NCI-H526 treated with DMSO at 0.1 percent for 48 hours (cell line): ENCODE data around the gene DOCK4.

Experiments used
- DNase-seq: peaks from one replicate; lab custom pipeline; 2025; lab: John Stamatoyannopoulos, UW

Gene DOCK4

GRCh38 chr7:112105584-112106530, 100.3 kb downstream of the DOCK4 start:
- no peak for DNase-seq

- no peak for DNase-seq
These were observed 102.1 kb downstream of the DOCK4 start for GRCh38 chr7:112104120-112104519.

GRCh38 chr7:112103246-112103645, 103.0 kb downstream of the DOCK4 start:
- DNase-seq, result peak; percentile 24

GRCh38 chr7:112101201-112101846, 104.9 kb downstream of the DOCK4 start:
- DNase-seq, result no peak

- no peak for DNase-seq
These were observed 108.7 kb downstream of the DOCK4 start for GRCh38 chr7:112097524-112097923.

- DNase-seq, result no peak
These were observed 112.8 kb downstream of the DOCK4 start for GRCh38 chr7:112093409-112093808.

- DNase-seq, result no peak
These were observed 113.3 kb downstream of the DOCK4 start for GRCh38 chr7:112092709-112093395.

GRCh38 chr7:112092306-112092705, 113.9 kb downstream of the DOCK4 start:
- no peak for DNase-seq

GRCh38 chr7:112091768-112092167, 114.4 kb downstream of the DOCK4 start:
- no peak for DNase-seq

GRCh38 chr7:112089551-112089950, 116.6 kb downstream of the DOCK4 start:
- no peak for DNase-seq

GRCh38 chr7:112088484-112089016, 117.6 kb downstream of the DOCK4 start:
- no peak for DNase-seq

GRCh38 chr7:112086496-112087254, 119.5 kb downstream of the DOCK4 start:
- no peak for DNase-seq

- no peak for DNase-seq
These were observed 121.7 kb downstream of the DOCK4 start for GRCh38 chr7:112084520-112084971.

- DNase-seq, result no peak
These were observed 122.3 kb downstream of the DOCK4 start for GRCh38 chr7:112083776-112084355.

- DNase-seq, result no peak
These were observed 123.9 kb downstream of the DOCK4 start for GRCh38 chr7:112082306-112082705.

GRCh38 chr7:112081778-112082177, 124.4 kb downstream of the DOCK4 start:
- no peak for DNase-seq

- DNase-seq, result no peak
These were observed 125.2 kb downstream of the DOCK4 start for GRCh38 chr7:112080978-112081377.

GRCh38 chr7:112080441-112080840, 125.8 kb downstream of the DOCK4 start:
- no peak for DNase-seq

GRCh38 chr7:112079673-112080072, 126.5 kb downstream of the DOCK4 start:
- no peak for DNase-seq

- DNase-seq, result no peak
These were observed 127.1 kb downstream of the DOCK4 start for GRCh38 chr7:112079122-112079521.

GRCh38 chr7:112076324-112076723, 129.9 kb downstream of the DOCK4 start:
- no peak for DNase-seq
